Subcutaneous abdominal adipose tissue (tissue), 5 donors: ENCODE measurements around the gene PRDM16.

ENCODE experiments used
- H3K27ac ChIP-seq: one replicate; pipeline ENCODE4 v1.7.0; 2013; ENCODE audit warnings: low read depth, mild to moderate bottlenecking, inconsistent platforms, low read length, moderate library complexity
- H3K27me3 ChIP-seq, 5 donors: one replicate each; pipeline ENCODE4 v1.7.0; 2013; ENCODE audit warnings: low read length in 5 of 5, inconsistent platforms in 1 of 5; ENCODE audit not compliant: control insufficient read depth in 5 of 5, insufficient read depth in 4 of 5
- H3K36me3 ChIP-seq, 5 donors: one replicate each; pipeline ENCODE4 v1.7.0; 2013; ENCODE audit warnings: low read length in 5 of 5; ENCODE audit not compliant: control insufficient read depth in 5 of 5, insufficient read depth in 5 of 5
- H3K4me1 ChIP-seq, 5 donors: one replicate each; pipeline ENCODE4 v1.7.0; 2013; ENCODE audit warnings: low read length in 5 of 5, mild to moderate bottlenecking in 3 of 5, moderate library complexity in 1 of 5; ENCODE audit not compliant: control insufficient read depth in 5 of 5, insufficient read depth in 5 of 5
- H3K4me3 ChIP-seq, 5 donors: one replicate each; pipeline ENCODE4 v1.7.0; 2013; ENCODE audit warnings: low read length in 5 of 5, low read depth in 1 of 5
- H3K9ac ChIP-seq, 5 donors: one replicate each; pipeline ENCODE4 v1.7.0; 2013; ENCODE audit warnings: low read length in 5 of 5, mild to moderate bottlenecking in 4 of 5, moderate library complexity in 3 of 5
- H3K9me3 ChIP-seq, 5 donors: one replicate each; pipeline ENCODE4 v1.7.0; 2013; ENCODE audit warnings: low read length in 5 of 5; ENCODE audit not compliant: control insufficient read depth in 5 of 5
- donor health status: healthy.
- donor health status: healthy.
- donor health status: healthy.
- donor health status: healthy.
- donor health status: healthy.

PRDM16 gene

GRCh38 chr1:3180915-3181314, 111.9 kb downstream of the PRDM16 start:
- H3K4me3 ChIP-seq, result no peak overlapping the region
- no peak overlapping the region for H3K9ac ChIP-seq
- H3K36me3 ChIP-seq, result no peaks in the 10 kb centered on the region
- peaks cover 0 to under 1% (median 0%) of the 10 kb centered on the region in 5 donors for H3K4me1 ChIP-seq
- peaks cover 5 to 25% (median 17%) of the 10 kb centered on the region in 5 donors for H3K27me3 ChIP-seq
- H3K9me3 ChIP-seq, result no peaks in the 10 kb centered on the region
- H3K27ac ChIP-seq, result no peak overlapping the region

GRCh38 chr1:3181956-3182355, 113.0 kb downstream of the PRDM16 start:
- Histone ChIP-seq H3K9ac (no peak overlapping the region), H3K4me3 (no peak overlapping the region), H3K27ac (no peak overlapping the region), H3K36me3 (no peaks in the 10 kb centered on the region), H3K9me3 (no peaks in the 10 kb centered on the region), H3K4me1 (peaks cover 0 to 11% (median 7%) of the 10 kb centered on the region in 5 donors), H3K27me3 (peaks cover 11 to 32% (median 24%) of the 10 kb centered on the region in 5 donors)

GRCh38 chr1:3183411-3183810, 114.4 kb downstream of the PRDM16 start:
- Histone ChIP-seq H3K9me3 (no peaks in the 10 kb centered on the region), H3K4me1 (peaks cover 0 to 13% (median 7%) of the 10 kb centered on the region in 5 donors), H3K27me3 (peaks cover 14 to 42% (median 29%) of the 10 kb centered on the region in 5 donors), H3K9ac (no peak overlapping the region), H3K27ac (no peak overlapping the region), H3K36me3 (no peaks in the 10 kb centered on the region), H3K4me3 (no peak overlapping the region)

- Histone ChIP-seq H3K4me3 (no peak overlapping the region), H3K27ac (no peak overlapping the region), H3K9ac (no peak overlapping the region), H3K9me3 (no peaks in the 10 kb centered on the region), H3K27me3 (peaks cover 14 to 42% (median 32%) of the 10 kb centered on the region in 5 donors), H3K36me3 (no peaks in the 10 kb centered on the region), H3K4me1 (peaks cover 0 to 13% (median 7%) of the 10 kb centered on the region in 5 donors)
Observed at GRCh38 chr1:3183813-3184212, 114.8 kb downstream of the PRDM16 start.

GRCh38 chr1:3184666-3185065, 115.7 kb downstream of the PRDM16 start:
- Histone ChIP-seq H3K4me3 (no peak overlapping the region), H3K27me3 (peaks cover 13 to 42% (median 36%) of the 10 kb centered on the region in 5 donors), H3K36me3 (no peaks in the 10 kb centered on the region), H3K9me3 (no peaks in the 10 kb centered on the region), H3K4me1 (peaks cover 0 to 13% (median 7%) of the 10 kb centered on the region in 5 donors), H3K27ac (no peak overlapping the region), H3K9ac (no peak overlapping the region)

GRCh38 chr1:3185896-3186525, 117.0 kb downstream of the PRDM16 start:
- Histone ChIP-seq H3K36me3 (no peaks in the 10 kb centered on the region), H3K4me3 (no peak overlapping the region), H3K9ac (no peak overlapping the region), H3K9me3 (no peaks in the 10 kb centered on the region), H3K27me3 (peaks cover 13 to 44% (median 36%) of the 10 kb centered on the region in 5 donors), H3K4me1 (peaks cover 0 to 13% (median 7%) of the 10 kb centered on the region in 5 donors), H3K27ac (no peak overlapping the region)

- H3K4me1 ChIP-seq, result peaks cover 0 to 13% (median 7%) of the 10 kb centered on the region in 5 donors
- no peak overlapping the region for H3K27ac ChIP-seq
Observed at GRCh38 chr1:3186526-3186921, 117.5 kb downstream of the PRDM16 start.

GRCh38 chr1:3187415-3188149, 118.6 kb downstream of the PRDM16 start:
- H3K4me3 ChIP-seq, result no peak overlapping the region
- peaks cover 13 to 44% (median 36%) of the 10 kb centered on the region in 5 donors for H3K27me3 ChIP-seq
- H3K9ac ChIP-seq, result no peak overlapping the region
- no peaks in the 10 kb centered on the region for H3K36me3 ChIP-seq
- no peaks in the 10 kb centered on the region for H3K9me3 ChIP-seq
- no peak overlapping the region for H3K27ac ChIP-seq
- peaks cover 0 to 13% (median 7%) of the 10 kb centered on the region in 5 donors for H3K4me1 ChIP-seq

More at GRCh38 chr1:3186526-3186921, 117.5 kb downstream of the PRDM16 start:
- H3K4me3 ChIP-seq, result no peak overlapping the region
- H3K9ac ChIP-seq, result no peak overlapping the region
- H3K9me3 ChIP-seq, result no peaks in the 10 kb centered on the region
- H3K36me3 ChIP-seq, result no peaks in the 10 kb centered on the region
- peaks cover 13 to 44% (median 36%) of the 10 kb centered on the region in 5 donors for H3K27me3 ChIP-seq

GRCh38 chr1:3188150-3188971, 119.4 kb downstream of the PRDM16 start:
- Histone ChIP-seq H3K9ac (no peak overlapping the region), H3K27me3 (peaks cover 19 to 44% (median 36%) of the 10 kb centered on the region in 5 donors)

More at GRCh38 chr1:3188150-3188971, 119.4 kb downstream of the PRDM16 start:
- H3K36me3 ChIP-seq, result no peaks in the 10 kb centered on the region
- H3K27ac ChIP-seq, result no peak overlapping the region
- peaks cover 0 to 13% (median 7%) of the 10 kb centered on the region in 5 donors for H3K4me1 ChIP-seq
- H3K9me3 ChIP-seq, result no peaks in the 10 kb centered on the region
- H3K4me3 ChIP-seq, result no peak overlapping the region
